SK-N-SH (cell line): ENCODE measurements around the gene FGF22. TPM values are rescaled to one million over a fixed set of nuclear protein-coding genes. Genes with fewer than 3 reads are reported as not detected.
A peak's percentile ranks its signal among the peaks of the same experiment; 100 is the strongest.

Source experiments
- CTCF ChIA-PET: fragments of 300-600, 350-600 bp; formaldehyde crosslinking; extraction: SDS; loops from one replicate; lab custom pipeline; 2021; lab: Yijun Ruan, JAX
- POLR2A ChIA-PET: fragments of 350-600 bp; sonication (Branson Sonifier 250); formaldehyde crosslinking; extraction: SDS; loops from one replicate; lab custom pipeline; 2020; ENCODE audit warnings: antibody characterized with exemption, inconsistent platforms; lab: Yijun Ruan, JAX
- DNase-seq: peaks from one replicate; pipeline ENCODE4 v3.0.0; 2012
- H2AFZ ChIP-seq: fragments of 200-600 bp; sonication (generic); 2 replicates; pipeline ENCODE4 v1.8.1; 2016; ENCODE audit warnings: antibody characterized with exemption, mild to moderate bottlenecking, low read depth
- H3F3A ChIP-seq: fragments of 200-600 bp; sonication (generic); replicated peaks from 2 replicates; pipeline ENCODE3; 2016; ENCODE audit warnings: antibody characterized with exemption, mild to moderate bottlenecking; ENCODE audit not compliant: insufficient read depth
- H3K27ac ChIP-seq, 2 experiments: fragments of 200-500 bp in 1 of 2; fragments of 200-600 bp in 1 of 2; sonication (Bioruptor generic) in 1 of 2; sonication (generic), shearing (Covaris generic) in 1 of 2; 2 replicates each; pipeline versions ENCODE4 v1.5.1 to v1.6.1; 2014 to 2016; ENCODE audit warnings: low read depth in 2 of 2, inconsistent platforms in 1 of 2, low read length in 1 of 2, mild to moderate bottlenecking in 1 of 2, mixed read lengths in 1 of 2
- H3K27me3 ChIP-seq: fragments of 200-600 bp; sonication (generic), shearing (Covaris generic); 2 replicates; pipeline ENCODE4 v1.6.1; 2016; ENCODE audit warnings: mixed run types; ENCODE audit not compliant: insufficient read depth
- H3K36me3 ChIP-seq, 2 experiments: fragments of 200-500 bp in 1 of 2; fragments of 200-600 bp in 1 of 2; sonication (Bioruptor generic) in 1 of 2; sonication (generic) in 1 of 2; replicated peaks in 1 of 2; 2 replicates each; pipeline versions ENCODE3 to v1.5.1; 2014 to 2016; ENCODE audit warnings: low read length in 1 of 2, mild to moderate bottlenecking in 1 of 2; ENCODE audit not compliant: insufficient read depth in 2 of 2, control insufficient read depth in 1 of 2
- H3K4me1 ChIP-seq, 2 experiments: fragments of 200-500 bp in 1 of 2; fragments of 200-600 bp in 1 of 2; sonication (Bioruptor generic) in 1 of 2; sonication (generic), shearing (Covaris generic) in 1 of 2; 2 replicates each; pipeline versions ENCODE4 v1.5.1 to v1.6.1; 2014 to 2016; ENCODE audit warnings: low read depth in 1 of 2, low read length in 1 of 2, mixed run types in 1 of 2; ENCODE audit not compliant: insufficient read depth in 2 of 2, control insufficient read depth in 1 of 2
- H3K4me2 ChIP-seq: fragments of 200-600 bp; sonication (generic), shearing (Covaris generic); 2 replicates; pipeline ENCODE4 v1.6.1; 2017; ENCODE audit warnings: mixed run types
- H3K4me3 ChIP-seq, 2 experiments: fragments of 200-500 bp in 1 of 2; fragments of 200-600 bp in 1 of 2; sonication (Bioruptor generic) in 1 of 2; sonication (generic), shearing (Covaris generic) in 1 of 2; 2 replicates each; pipeline versions ENCODE4 v1.5.1 to v1.8.1; 2014 to 2016; ENCODE audit warnings: low read depth in 2 of 2, inconsistent platforms in 1 of 2, low read length in 1 of 2, mild to moderate bottlenecking in 1 of 2, mixed read lengths in 1 of 2, moderate library complexity in 1 of 2
- H3K79me2 ChIP-seq: fragments of 200-600 bp; sonication (generic); 2 replicates; pipeline ENCODE4 v1.8.1; 2017; ENCODE audit warnings: mild to moderate bottlenecking; ENCODE audit not compliant: insufficient read depth
- H3K9ac ChIP-seq: fragments of 200-600 bp; sonication (generic); 2 replicates; pipeline ENCODE4 v1.6.1; 2017; ENCODE audit warnings: mixed run types
- H3K9me2 ChIP-seq: fragments of 200-600 bp; sonication (generic); 2 replicates; pipeline ENCODE4 v1.6.1; 2017; ENCODE audit warnings: mixed run types
- H3K9me3 ChIP-seq: fragments of 200-600 bp; sonication (generic); 2 replicates; pipeline ENCODE4 v1.6.1; 2017; ENCODE audit warnings: mixed run types, mild to moderate bottlenecking, moderate library complexity
- H4K20me1 ChIP-seq: fragments of 200-600 bp; sonication (generic); 2 replicates; pipeline ENCODE4 v1.6.1; 2017; ENCODE audit warnings: mild to moderate bottlenecking, mixed run types; ENCODE audit not compliant: insufficient read depth
- CTCF ChIP-seq: fragments of 200-600 bp; sonication (generic); IDR thresholded peaks from 2 replicates; pipeline ENCODE4 v1.6.1; 2017; ENCODE audit warnings: antibody characterized with exemption, mild to moderate bottlenecking, moderate library complexity
- ELF1 ChIP-seq: IDR thresholded peaks from 2 replicates; pipeline ENCODE4 v1.4.0; 2012
- EZH2phosphoT487 ChIP-seq: fragments of 200-600 bp; sonication (generic); IDR thresholded peaks from 2 replicates; pipeline ENCODE4 v1.6.1; 2017; ENCODE audit warnings: low read depth, mixed run types, mild to moderate bottlenecking, antibody characterized with exemption, moderate library complexity, borderline replicate concordance
- FOSL2 ChIP-seq: IDR thresholded peaks from 2 replicates; pipeline ENCODE4 v1.4.0; 2012; ENCODE audit warnings: low read depth, mild to moderate bottlenecking, moderate library complexity, borderline replicate concordance
- FOXM1 ChIP-seq: IDR thresholded peaks from 2 replicates; pipeline ENCODE4 v1.4.0; 2012; ENCODE audit warnings: low read depth, mild to moderate bottlenecking
- GATA2 ChIP-seq: sonication (generic); formaldehyde crosslinking; IDR thresholded peaks from 2 replicates; pipeline ENCODE4 v1.5.0; 2020; ENCODE audit warnings: mild to moderate bottlenecking, missing genetic modification reagents
- IRF3 ChIP-seq: fragments of 150-350 bp; IDR thresholded peaks from 2 replicates; pipeline ENCODE4 v1.6.1; 2016; ENCODE audit warnings: mild to moderate bottlenecking, low read depth, low read length
- JUND ChIP-seq: IDR thresholded peaks from 2 replicates; pipeline ENCODE4 v1.4.0; 2012
- NRF1 ChIP-seq: IDR thresholded peaks from 2 replicates; pipeline ENCODE4 v1.6.1; 2012; ENCODE audit warnings: low read depth, mild to moderate bottlenecking, low read length
- PBX3 ChIP-seq: IDR thresholded peaks from 2 replicates; pipeline ENCODE4; 2012
- RAD21 ChIP-seq: IDR thresholded peaks from 2 replicates; pipeline ENCODE4 v1.6.1; 2012; ENCODE audit warnings: mild to moderate bottlenecking, low read length
- SIN3A ChIP-seq: IDR thresholded peaks from 2 replicates; pipeline ENCODE4 v1.6.1; 2012; ENCODE audit warnings: low read depth, mild to moderate bottlenecking, low read length, moderate library complexity, borderline replicate concordance
- TAF1 ChIP-seq: IDR thresholded peaks from 2 replicates; pipeline ENCODE4 v1.6.1; 2012; ENCODE audit warnings: low read depth, mild to moderate bottlenecking, low read length, moderate library complexity, borderline replicate concordance
- TCF12 ChIP-seq: IDR thresholded peaks from 2 replicates; pipeline ENCODE4 v1.4.0; 2012
- USF1 ChIP-seq: IDR thresholded peaks from 2 replicates; pipeline ENCODE4 v1.4.0; 2012; ENCODE audit warnings: low read depth, borderline replicate concordance
- USF2 ChIP-seq: fragments of 150-350 bp; IDR thresholded peaks from 2 replicates; pipeline ENCODE4 v1.6.1; 2017; ENCODE audit warnings: antibody characterized with exemption, low read length, low read depth, borderline replicate concordance
- YY1 ChIP-seq: IDR thresholded peaks from 2 replicates; pipeline ENCODE4 v1.4.0; 2012; ENCODE audit warnings: low read depth, mild to moderate bottlenecking
- ZBTB33 ChIP-seq: IDR thresholded peaks from 2 replicates; pipeline ENCODE4 v1.4.0; 2012; ENCODE audit warnings: low read depth, borderline replicate concordance
- WGBS: methylation state at CpG from one replicate; pipeline ENCODE4 v1.1.6; 2017; ENCODE audit warnings: low lambda C conversion rate; 5-methylcytosine and 5-hydroxymethylcytosine counted together
- polyA plus RNA-seq, 3 experiments: library from polyadenylated mRNA; depleted of rRNA; stranded (reverse); fragments of >200 nt; gene quantifications; 2 replicates each; pipeline ENCODE4 v1.2.3, GENCODE V29; 2012

Gene FGF22
- polyA plus RNA-seq, 1 of the 3 experiments (the other 2 are of a cell fraction), result 0.62 TPM

- no peak for TF ChIP-seq GATA2 (CRISPR knock-in tag)
- TF ChIP-seq PBX3, result no peak
Observed at GRCh38 chr19:677601-678436, 38.1 kb downstream of the FGF22 start (continued).

GRCh38 chr19:678791-679388, 39.2 kb downstream of the FGF22 start:
- H2AFZ ChIP-seq, result no peak overlapping the region
- TF ChIP-seq EZH2phosphoT487 (no peak), USF1 (no peak), FOSL2 (no peak), PBX3 (no peak), JUND (no peak), CTCF (no peak), ZBTB33 (no peak), TAF1 (no peak), ELF1 (no peak), USF2 (no peak), GATA2 (CRISPR knock-in tag) (no peak), YY1 (no peak), NRF1 (no peak), IRF3 (no peak), TCF12 (no peak), RAD21 (no peak), FOXM1 (no peak), SIN3A (no peak)
- TF ChIP-seq, all 33 proteins: peak for 0
- Histone ChIP-seq H3K4me2 (peak overlapping the region; percentile 90), H3K9me2 (no peaks in the 10 kb centered on the region), H4K20me1 (no peaks in the 10 kb centered on the region), H3K9ac (peak overlapping the region; percentile 90; the same call in 1 of the 2 replicates), H3K36me3 (peaks cover 0 to 3% of the 10 kb centered on the region in 2 experiments), H3K27ac (peak overlapping the region; percentile 78 to 96; a peak in 3 of 4 replicates), H3K79me2 (peaks cover 26% of the 10 kb centered on the region), H3K4me1 (peaks cover 8 to 33% of the 10 kb centered on the region in 2 experiments; a peak in 3 of 4 replicates), H3F3A (peaks cover 10% of the 10 kb centered on the region), H3K27me3 (no peaks in the 10 kb centered on the region), H3K9me3 (no peaks in the 10 kb centered on the region), H3K4me3 (peak overlapping the region; percentile 82 to 95; a peak in 3 of 4 replicates)
- WGBS, result 93% methylated on average over 10 of the region's 16 CpGs
- DNase-seq, result no peak
- CTCF ChIA-PET, result interaction anchor here (0.6 to 6.0 kb wide), 7 partner anchors 15 to 91 kb away, joined by 3 to 33 read pairs (median 9); partner anchors contain the start of genes PALM and RNF126
- POLR2A ChIA-PET, result interaction anchor here (1.3 to 2.0 kb wide), 3 partner anchors 14 to 25 kb away, joined by 3 to 6 read pairs (median 3); partner anchors contain the start of gene RNF126
